ENCODE measurements around the gene COL5A1.

Gene COL5A1

DNA sequence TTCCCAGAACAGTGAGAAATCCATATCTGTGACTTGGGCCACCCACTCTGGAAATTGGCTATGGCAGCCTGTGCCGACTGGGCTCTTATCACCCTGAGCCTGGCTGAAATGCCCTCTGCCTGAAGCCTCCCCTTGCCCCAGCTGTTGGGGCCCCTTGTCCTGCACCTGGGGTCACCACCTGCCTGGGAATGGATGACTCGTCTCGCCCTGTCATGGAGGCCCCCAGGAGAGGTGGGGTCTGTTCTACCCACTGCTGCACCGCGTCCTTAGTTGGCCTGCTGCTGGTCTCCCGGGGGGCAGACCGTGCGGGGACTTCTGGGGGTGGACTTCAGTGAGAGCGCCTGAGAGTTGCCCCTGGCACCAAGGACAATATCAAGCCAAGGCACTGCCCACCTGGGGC lies 46.6 kb upstream of the COL5A1 start:
- in situ Hi-C loops (cut with MboI; ENCODE audit: low sequenced_read_pairs, unreplicated experiment): no loop called here
- TF ChIP-seq, protein P1, sequence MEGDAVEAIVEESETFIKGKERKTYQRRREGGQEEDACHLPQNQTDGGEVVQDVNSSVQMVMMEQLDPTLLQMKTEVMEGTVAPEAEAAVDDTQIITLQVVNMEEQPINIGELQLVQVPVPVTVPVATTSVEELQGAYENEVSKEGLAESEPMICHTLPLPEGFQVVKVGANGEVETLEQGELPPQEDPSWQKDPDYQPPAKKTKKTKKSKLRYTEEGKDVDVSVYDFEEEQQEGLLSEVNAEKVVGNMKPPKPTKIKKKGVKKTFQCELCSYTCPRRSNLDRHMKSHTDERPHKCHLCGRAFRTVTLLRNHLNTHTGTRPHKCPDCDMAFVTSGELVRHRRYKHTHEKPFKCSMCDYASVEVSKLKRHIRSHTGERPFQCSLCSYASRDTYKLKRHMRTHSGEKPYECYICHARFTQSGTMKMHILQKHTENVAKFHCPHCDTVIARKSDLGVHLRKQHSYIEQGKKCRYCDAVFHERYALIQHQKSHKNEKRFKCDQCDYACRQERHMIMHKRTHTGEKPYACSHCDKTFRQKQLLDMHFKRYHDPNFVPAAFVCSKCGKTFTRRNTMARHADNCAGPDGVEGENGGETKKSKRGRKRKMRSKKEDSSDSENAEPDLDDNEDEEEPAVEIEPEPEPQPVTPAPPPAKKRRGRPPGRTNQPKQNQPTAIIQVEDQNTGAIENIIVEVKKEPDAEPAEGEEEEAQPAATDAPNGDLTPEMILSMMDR (IDR thresholded peaks at IDR 0.05; ENCODE audit: borderline replicate concordance, control extremely low read depth, extremely low read depth, insufficient read depth, missing control alignments): no peak
- no peak for DNase-seq (ENCODE audit: low spot score)

DNA sequence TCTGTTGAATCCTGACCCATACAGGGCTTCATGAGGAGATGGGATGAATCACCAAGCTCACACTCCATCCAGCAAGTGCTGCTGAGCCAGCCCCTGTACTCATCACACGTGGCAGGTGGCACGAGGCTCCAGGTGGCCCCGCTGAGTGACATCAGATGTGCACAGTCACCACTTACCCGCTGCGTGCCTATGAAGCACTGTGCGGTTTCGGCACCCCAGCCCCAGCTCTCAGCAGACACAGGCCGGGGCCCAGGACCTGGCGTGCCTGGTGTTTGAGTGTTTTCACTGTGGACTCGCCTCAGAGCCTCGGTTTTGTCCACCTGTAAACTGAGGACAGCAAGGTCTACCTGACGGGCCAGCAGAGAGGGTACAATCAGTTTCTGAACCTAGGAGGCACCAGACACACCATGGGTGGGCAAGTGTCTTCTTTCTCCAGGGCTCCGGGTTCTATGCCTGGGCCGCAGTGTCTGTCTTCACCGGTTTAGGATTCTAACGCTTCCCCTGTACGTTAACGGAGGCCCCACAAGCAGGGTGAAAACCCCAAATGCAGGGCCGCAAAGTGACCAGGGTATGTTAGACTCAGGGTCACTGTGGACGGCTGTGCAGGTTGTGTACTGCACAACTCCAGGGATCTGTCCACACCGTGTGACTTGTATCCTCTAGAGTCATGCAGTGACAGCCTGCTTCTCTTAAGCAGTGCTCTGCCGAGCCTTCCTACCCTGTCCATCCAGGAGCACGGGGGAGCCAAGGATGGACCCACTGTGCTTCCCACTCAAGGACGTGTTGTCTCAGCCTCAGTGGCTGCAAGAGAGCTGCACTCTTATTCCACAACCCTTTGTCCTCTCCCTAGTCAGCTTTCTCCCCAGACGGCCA lies 44.3 kb upstream of the COL5A1 start:
- in situ Hi-C loops (cut with MboI; ENCODE audit: low sequenced_read_pairs, unreplicated experiment): no loop called here
- TF ChIP-seq, protein P1 (IDR thresholded peaks at IDR 0.05; ENCODE audit: borderline replicate concordance, control extremely low read depth, extremely low read depth, insufficient read depth, missing control alignments): no peak
- no peak for DNase-seq (ENCODE audit: low spot score)

DNA sequence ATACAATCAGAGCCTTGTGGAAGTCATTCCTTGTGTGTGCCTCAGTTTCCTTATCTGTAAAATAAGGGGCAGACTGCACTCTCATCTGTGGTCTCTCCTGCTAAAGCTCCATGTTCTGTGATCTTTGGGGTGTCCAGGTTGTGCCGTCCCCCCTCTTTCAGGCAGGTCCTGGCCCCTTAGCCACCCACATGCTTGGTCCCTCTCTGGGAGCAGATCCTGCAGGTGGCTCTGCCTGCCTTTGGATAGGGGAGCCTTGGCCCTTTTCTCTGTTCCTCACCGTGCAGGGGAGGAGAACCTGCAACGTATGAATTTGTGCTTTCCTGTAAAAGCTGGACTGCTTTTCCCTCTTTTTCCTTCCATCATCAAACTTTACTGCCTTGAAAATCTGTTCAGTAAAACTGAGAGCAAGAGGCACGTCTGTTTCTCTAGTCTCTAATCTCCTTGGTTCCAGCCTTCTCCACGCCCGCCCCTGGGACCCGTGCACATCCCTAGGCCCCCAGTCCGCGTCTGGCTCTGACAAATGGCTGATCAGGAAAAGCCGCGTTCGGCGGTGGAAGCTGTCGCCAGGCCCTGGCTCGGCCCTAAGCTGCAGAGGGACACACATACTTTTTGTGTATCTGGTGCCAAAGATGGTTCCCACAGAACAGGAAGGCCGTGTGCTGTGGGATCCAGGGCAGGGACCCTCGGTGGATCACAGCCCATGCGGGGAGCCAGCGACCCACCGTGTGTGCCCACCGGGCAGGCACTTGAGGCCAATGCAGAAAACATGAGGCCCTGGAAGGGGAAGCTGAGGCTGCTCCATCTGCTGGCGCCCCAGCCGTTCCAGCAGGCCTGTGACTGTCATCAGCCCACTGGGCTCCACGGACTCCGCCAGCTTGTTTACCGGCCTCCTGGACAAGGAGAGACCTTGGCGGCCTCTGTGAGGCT lies 43.4 kb upstream of the COL5A1 start:
- in situ Hi-C loops (cut with MboI; ENCODE audit: low sequenced_read_pairs, unreplicated experiment): no loop called here
- TF ChIP-seq, protein P1 (IDR thresholded peaks at IDR 0.05; ENCODE audit: borderline replicate concordance, control extremely low read depth, extremely low read depth, insufficient read depth, missing control alignments): no peak
- no peak for DNase-seq (ENCODE audit: low spot score)

DNA sequence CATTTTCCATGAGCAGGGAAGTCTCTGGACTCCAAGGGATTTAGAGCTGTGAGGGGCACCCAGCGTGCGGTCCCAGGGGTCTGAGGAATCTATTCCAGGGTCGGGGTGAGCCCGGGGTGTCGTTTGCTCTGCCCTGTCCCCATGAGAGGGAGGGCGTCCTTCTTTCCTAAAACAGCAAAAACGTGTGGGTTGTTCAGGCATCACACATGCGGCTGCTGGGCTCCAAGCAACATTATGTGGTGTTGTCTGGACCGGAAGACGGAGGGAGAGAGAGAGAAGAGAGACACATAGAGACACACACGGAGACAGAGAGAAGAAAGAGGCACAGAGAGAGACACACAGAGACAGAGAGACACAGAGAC lies 42.7 kb upstream of the COL5A1 start:
- TF ChIP-seq, protein P1 (IDR thresholded peaks at IDR 0.05; ENCODE audit: borderline replicate concordance, control extremely low read depth, extremely low read depth, insufficient read depth, missing control alignments): no peak
- DNase-seq (ENCODE audit: low spot score): no peak
- in situ Hi-C loops (cut with MboI; ENCODE audit: low sequenced_read_pairs, unreplicated experiment): no loop called here

DNA sequence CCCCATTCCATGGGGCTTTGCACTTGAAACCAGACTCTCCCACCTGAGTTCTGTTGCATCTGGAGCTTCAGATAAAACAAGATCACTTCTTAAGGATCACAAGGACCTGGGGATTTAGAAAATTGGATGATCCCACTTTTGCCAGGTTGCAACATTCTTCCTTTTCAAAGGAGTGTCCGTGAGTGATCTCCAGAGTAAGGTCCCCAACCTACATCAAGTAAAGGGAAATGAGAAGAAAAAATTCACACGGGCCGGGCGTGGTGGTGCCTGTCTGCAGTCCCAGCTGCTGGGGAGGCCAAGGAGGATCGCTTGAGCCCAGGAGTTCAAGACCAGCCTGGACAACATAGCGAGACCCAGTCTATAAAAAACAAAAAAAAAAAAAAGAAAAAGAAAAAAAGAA lies 41.2 kb upstream of the COL5A1 start:
- in situ Hi-C loops (cut with MboI; ENCODE audit: low sequenced_read_pairs, unreplicated experiment): no loop called here
- no peak for DNase-seq (ENCODE audit: low spot score)
- TF ChIP-seq, protein P1 (IDR thresholded peaks at IDR 0.05; ENCODE audit: borderline replicate concordance, control extremely low read depth, extremely low read depth, insufficient read depth, missing control alignments): no peak

DNA sequence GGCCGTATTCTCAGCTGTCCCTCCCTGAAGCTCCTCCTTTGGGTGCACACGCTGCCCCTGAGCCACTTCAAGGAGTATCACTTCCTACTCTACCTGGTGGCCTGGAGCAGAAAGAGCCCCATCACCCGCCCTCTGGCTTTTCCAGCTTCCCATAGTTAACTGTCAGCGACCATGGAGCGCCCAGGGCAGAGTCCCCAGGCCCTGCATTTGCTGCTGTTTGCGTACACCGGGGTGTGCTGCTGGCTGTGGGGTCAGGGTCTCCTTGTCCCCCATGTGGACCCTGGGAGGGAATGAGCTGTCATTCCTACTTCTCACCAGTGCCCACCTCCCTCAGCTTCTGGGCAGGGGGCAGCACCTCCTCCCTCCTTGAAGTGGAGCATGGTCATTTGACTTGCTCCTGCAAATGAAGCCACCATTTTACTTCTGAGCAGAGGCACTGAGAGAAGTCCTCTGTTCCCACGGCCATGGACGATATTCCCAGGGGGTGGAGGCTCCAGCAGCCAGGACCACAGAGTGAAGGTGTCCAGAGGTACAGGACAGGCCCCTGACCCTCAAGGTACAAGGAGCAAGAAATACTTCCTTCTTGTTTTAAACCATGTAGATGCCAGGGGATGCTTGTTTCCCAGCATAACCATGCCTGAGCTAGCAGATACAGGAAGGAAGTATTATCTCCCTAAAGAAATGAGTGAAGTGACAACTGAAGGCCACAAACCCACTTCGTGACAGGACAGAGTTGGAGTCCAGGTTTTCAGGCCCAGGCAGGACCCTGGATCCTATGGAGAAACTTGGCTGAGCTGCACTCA lies 40.6 kb upstream of the COL5A1 start:
- in situ Hi-C loops (cut with MboI; ENCODE audit: low sequenced_read_pairs, unreplicated experiment): no loop called here
- TF ChIP-seq, protein P1 (IDR thresholded peaks at IDR 0.05; ENCODE audit: borderline replicate concordance, control extremely low read depth, extremely low read depth, insufficient read depth, missing control alignments): no peak
- no peak for DNase-seq (ENCODE audit: low spot score)

Data from GM13976 (cell line).